Fibroblast of the aortic adventitia (primary cell): ENCODE results near the gene TARS2. TPM values are rescaled to one million over a fixed set of nuclear protein-coding genes. Genes with fewer than 3 reads are reported as not detected.

Source experiments
- DNase-seq: peaks from one replicate; pipeline ENCODE4 v3.0.0-alpha.2; 2010; ENCODE audit warnings: low read depth
- H3K4me3 ChIP-seq: 2 replicates; pipeline ENCODE4 v1.5.1; 2011; ENCODE audit warnings: low read depth, mild to moderate bottlenecking, control low read depth, low read length, moderate library complexity
- CTCF ChIP-seq: IDR thresholded peaks from 2 replicates; pipeline ENCODE4 v1.5.1; 2011; ENCODE audit warnings: mild to moderate bottlenecking, low read length, control low read depth, inconsistent platforms; ENCODE audit not compliant: insufficient read depth
- total RNA-seq: library from RNA; depleted of rRNA; stranded (reverse); fragments of >200 nt; gene quantifications from 2 replicates; pipeline ENCODE4 v1.2.3, GENCODE V29; 2012; ENCODE audit warnings: low replicate concordance

Gene TARS2
- total RNA-seq, 1 donor: 15.9 TPM

- no peak for DNase-seq
- no peak for TF ChIP-seq CTCF
- H3K4me3 ChIP-seq: no peak overlapping the region
These were observed 18.2 kb downstream of the TARS2 start for GRCh38 chr1:150505431-150505830.

- peak within 1 kb of the TSS; percentile 69 for H3K4me3 ChIP-seq
- peak; percentile 81 for DNase-seq
- no peak for TF ChIP-seq CTCF
These were observed 21.0 kb downstream of the TARS2 start, which contains the start of gene ECM1 for GRCh38 chr1:150507912-150508864. TSS of gene ECM1 (plus strand) at chr1:150508109. CDS start at chr1:150508210, 101 bp downstream.

GRCh38 chr1:150508982-150509381, 21.8 kb downstream of the TARS2 start:
- H3K4me3 ChIP-seq: peak overlapping the region; percentile 69
- DNase-seq: peak; percentile 13
- no peak for TF ChIP-seq CTCF

GRCh38 chr1:150511551-150511950, 24.3 kb downstream of the TARS2 start:
- TF ChIP-seq CTCF: no peak
- H3K4me3 ChIP-seq: no peak overlapping the region
- no peak for DNase-seq

GRCh38 chr1:150511985-150512660, 24.9 kb downstream of the TARS2 start:
- H3K4me3 ChIP-seq: no peak overlapping the region
- no peak for DNase-seq
- TF ChIP-seq CTCF: no peak

- H3K4me3 ChIP-seq: no peak overlapping the region
- no peak for TF ChIP-seq CTCF
- DNase-seq: no peak
These were observed 25.6 kb downstream of the TARS2 start for GRCh38 chr1:150512846-150513245.
